IMR-90 (cell line): Measurements from ENCODE around the gene MAP7D1. TPM values are rescaled to one million over a fixed set of nuclear protein-coding genes. Genes with fewer than 3 reads are reported as not detected.

Experiments used
- ATAC-seq: fragments of 200-7000 bp; cut with Tn5 transposase; 2 replicates; pipeline ENCODE4 v1.9.1; 2020; ENCODE audit warnings: low read depth, mild to moderate bottlenecking, moderate library complexity
- BruUV-seq: library from RNA; stranded (reverse); fragments of 400-500 nt; replicated peaks from 2 replicates; lab custom pipeline; 2021; lab: Mats Ljungman, UMichigan
- CTCF ChIA-PET: fragments of 300-600 bp; formaldehyde crosslinking; extraction: SDS; loops from one replicate; lab custom pipeline; 2021; ENCODE audit warnings: antibody characterized with exemption; lab: Yijun Ruan, JAX
- POLR2A ChIA-PET: fragments of 300-600 bp; sonication (Branson Sonifier 250); formaldehyde crosslinking; loops from one replicate; lab custom pipeline; 2022; ENCODE audit warnings: antibody characterized with exemption; ENCODE audit not compliant: unreplicated experiment; lab: Charles Lee
- DNase-seq: peaks from one replicate; pipeline ENCODE4 v3.0.0; 2013
- H2AFZ ChIP-seq: replicated peaks from 2 replicates; pipeline ENCODE3; 2013; ENCODE audit warnings: low read length, mild to moderate bottlenecking; ENCODE audit not compliant: poor library complexity
- H2AK5ac ChIP-seq: 2 replicates; pipeline ENCODE4 v1.6.1; 2013; ENCODE audit warnings: low read depth, low read length, inconsistent platforms
- H2AK9ac ChIP-seq: replicated peaks from 2 replicates; pipeline ENCODE3; 2013; ENCODE audit warnings: mild to moderate bottlenecking, low read depth, low read length, moderate library complexity; ENCODE audit not compliant: poor library complexity
- H2BK120ac ChIP-seq: 2 replicates; pipeline ENCODE4 v1.6.1; 2013; ENCODE audit warnings: low read depth, low read length, inconsistent platforms
- H2BK15ac ChIP-seq: 3 replicates; pipeline ENCODE4 v1.6.1; 2013; ENCODE audit warnings: low read depth, low read length, inconsistent platforms
- H2BK20ac ChIP-seq: 2 replicates; pipeline ENCODE4 v1.6.1; 2013; ENCODE audit warnings: low read depth, mild to moderate bottlenecking, inconsistent platforms, low read length, moderate library complexity
- H2BK5ac ChIP-seq: 2 replicates; pipeline ENCODE4 v1.6.1; 2013; ENCODE audit warnings: mild to moderate bottlenecking, low read depth, low read length, inconsistent platforms; ENCODE audit not compliant: poor library complexity, severe bottlenecking
- H3K14ac ChIP-seq: replicated peaks from 2 replicates; pipeline ENCODE4 v1.6.1; 2013; ENCODE audit warnings: low read depth, low read length, inconsistent platforms
- H3K18ac ChIP-seq: 2 replicates; pipeline ENCODE4 v1.6.1; 2013; ENCODE audit warnings: low read depth, low read length, control low read depth
- H3K23ac ChIP-seq: 2 replicates; pipeline ENCODE4 v1.6.1; 2013; ENCODE audit warnings: low read depth, low read length, inconsistent platforms
- H3K27ac ChIP-seq: 2 replicates; pipeline ENCODE4 v1.5.1; 2013; ENCODE audit warnings: mild to moderate bottlenecking, control low read depth, low read length; ENCODE audit not compliant: insufficient read depth
- H3K27me3 ChIP-seq: 2 replicates; pipeline ENCODE4 v1.6.1; 2013; ENCODE audit warnings: low read length; ENCODE audit not compliant: control insufficient read depth, insufficient read depth
- H3K36me3 ChIP-seq: 2 replicates; pipeline ENCODE4 v1.6.1; 2013; ENCODE audit warnings: low read length, mixed read lengths; ENCODE audit not compliant: control insufficient read depth, insufficient read depth
- H3K4ac ChIP-seq: 2 replicates; pipeline ENCODE4 v1.6.1; 2013; ENCODE audit warnings: low read depth, low read length, inconsistent platforms
- H3K4me1 ChIP-seq: 2 replicates; pipeline ENCODE4 v1.6.1; 2013; ENCODE audit warnings: low read length, mixed read lengths; ENCODE audit not compliant: control insufficient read depth, insufficient read depth
- H3K4me2 ChIP-seq: 2 replicates; pipeline ENCODE4 v1.6.1; 2013; ENCODE audit warnings: low read depth, mild to moderate bottlenecking, control low read depth, low read length, moderate library complexity
- H3K4me3 ChIP-seq: 2 replicates; pipeline ENCODE4 v1.5.1; 2013; ENCODE audit warnings: low read depth, mild to moderate bottlenecking, control low read depth, low read length, moderate library complexity; ENCODE audit not compliant: insufficient read depth
- H3K56ac ChIP-seq: 2 replicates; pipeline ENCODE4 v1.6.1; 2013; ENCODE audit warnings: low read length, inconsistent platforms; ENCODE audit not compliant: insufficient read depth; ENCODE audit errors: extremely low read depth
- H3K79me1 ChIP-seq, 2 experiments: 2 replicates each; pipeline ENCODE4 v1.6.1; 2013; ENCODE audit warnings: low read length in 2 of 2, inconsistent platforms in 1 of 2, low read depth in 1 of 2
- H3K9ac ChIP-seq: 2 replicates; pipeline ENCODE4 v1.6.1; 2013; ENCODE audit warnings: low read depth, low read length, control low read depth
- H3K9me1 ChIP-seq: 2 replicates; pipeline ENCODE4 v1.6.1; 2013; ENCODE audit warnings: low read length, inconsistent platforms; ENCODE audit not compliant: insufficient read depth
- H3K9me3 ChIP-seq: 2 replicates; pipeline ENCODE4 v1.6.1; 2013; ENCODE audit warnings: low read length; ENCODE audit not compliant: control insufficient read depth, insufficient read depth
- H4K20me1 ChIP-seq: 2 replicates; pipeline ENCODE4 v1.6.1; 2013; ENCODE audit warnings: low read length, inconsistent platforms; ENCODE audit not compliant: insufficient read depth
- H4K5ac ChIP-seq: 2 replicates; pipeline ENCODE4 v1.6.1; 2013; ENCODE audit warnings: mild to moderate bottlenecking, low read depth, low read length, control low read depth
- H4K8ac ChIP-seq, 2 experiments: 2 replicates each; pipeline ENCODE4 v1.6.1; 2013; ENCODE audit warnings: low read depth in 2 of 2, low read length in 2 of 2, control low read depth in 1 of 2, inconsistent platforms in 1 of 2
- H4K91ac ChIP-seq: 2 replicates; pipeline ENCODE4 v1.6.1; 2013; ENCODE audit warnings: low read depth, low read length, inconsistent platforms; ENCODE audit not compliant: insufficient read depth
- BHLHE40 ChIP-seq: fragments of 150-350 bp; IDR thresholded peaks from 2 replicates; pipeline ENCODE4 v1.6.1; 2016; ENCODE audit warnings: mild to moderate bottlenecking, low read depth, low read length
- CEBPB ChIP-seq: IDR thresholded peaks from 2 replicates; pipeline ENCODE4 v1.6.1; 2012; ENCODE audit warnings: low read depth, low read length, improper control_type of control experiment
- CHD1 ChIP-seq: IDR thresholded peaks from 2 replicates; pipeline ENCODE4 v1.6.1; 2012; ENCODE audit warnings: low read depth, low read length, improper control_type of control experiment
- MAFK ChIP-seq: IDR thresholded peaks from 2 replicates; pipeline ENCODE4 v1.6.1; 2012; ENCODE audit warnings: low read depth, low read length, improper control_type of control experiment
- MAZ ChIP-seq: IDR thresholded peaks from 2 replicates; pipeline ENCODE4 v1.6.1; 2012; ENCODE audit warnings: low read depth, mild to moderate bottlenecking, low read length, improper control_type of control experiment, moderate library complexity, borderline replicate concordance
- MXI1 ChIP-seq: IDR thresholded peaks from 2 replicates; pipeline ENCODE4 v1.6.1; 2012; ENCODE audit warnings: low read depth, mild to moderate bottlenecking, low read length, moderate library complexity, borderline replicate concordance
- POLR2A ChIP-seq: IDR thresholded peaks from 2 replicates; pipeline ENCODE4 v1.6.1; 2012; ENCODE audit warnings: mild to moderate bottlenecking, low read depth, low read length
- RAD21 ChIP-seq: IDR thresholded peaks from 2 replicates; pipeline ENCODE4 v1.6.1; 2012; ENCODE audit warnings: low read length, improper control_type of control experiment
- RCOR1 ChIP-seq: IDR thresholded peaks from 2 replicates; pipeline ENCODE4 v1.6.1; 2012; ENCODE audit warnings: mild to moderate bottlenecking, low read length, improper control_type of control experiment; ENCODE audit not compliant: insufficient replicate concordance
- RFX5 ChIP-seq: IDR thresholded peaks from 2 replicates; pipeline ENCODE4 v1.8.0; 2012; ENCODE audit warnings: low read depth, mild to moderate bottlenecking, low read length, moderate library complexity
- SMC3 ChIP-seq: fragments of 150-350 bp; IDR thresholded peaks from 2 replicates; pipeline ENCODE4 v1.6.1; 2016; ENCODE audit warnings: low read depth, mild to moderate bottlenecking, antibody characterized with exemption, low read length, moderate library complexity
- WGBS, 2 experiments: methylation state at CpG; one replicate each; pipeline versions ENCODE4 v1.1.5 to v1.1.7; 2013; ENCODE audit warnings: missing lambda C conversion rate in 2 of 2; ENCODE audit not compliant: insufficient read length in 1 of 2; ENCODE audit errors: extremely low coverage in 2 of 2; 5-methylcytosine and 5-hydroxymethylcytosine counted together
- dilution Hi-C: fragments of 300-500 bp; cut with HindIII; formaldehyde crosslinking; loops from one replicate; pipeline ENCODE4 v1.14.3; 2018; ENCODE audit warnings: low sequenced_read_pairs; ENCODE audit not compliant: unreplicated experiment
- in situ Hi-C: fragments of 300-500 bp; cut with MboI; formaldehyde crosslinking; loops from 3 replicates; pipeline ENCODE4 v1.14.3; 2019; ENCODE audit warnings: low sequenced_read_pairs, inconsistent platforms, mixed read lengths
- intact Hi-C: fragments of 100-400 bp; cut with micrococcal nuclease; formaldehyde crosslinking; loops from 2 replicates; pipeline ENCODE4 v1.10.0; 2022
- polyA plus RNA-seq, 3 experiments: library from polyadenylated mRNA; depleted of rRNA; stranded (reverse); fragments of >200 nt; gene quantifications; 2 replicates each; pipeline ENCODE4 v1.2.3, GENCODE V29; 2012; ENCODE audit warnings: low replicate concordance in 1 of 3
- total RNA-seq: library from RNA; depleted of rRNA; stranded (reverse); fragments of >200 nt; gene quantifications from 2 replicates; pipeline ENCODE4 v1.2.3, GENCODE V29; 2012
- TF ChIP-seq, protein P1 (sequence below): fragments of 150-350 bp; IDR thresholded peaks from 2 replicates; pipeline ENCODE4 v1.6.1; 2016; ENCODE audit warnings: low read depth, mild to moderate bottlenecking, low read length, moderate library complexity, borderline replicate concordance
- TF ChIP-seq, protein P2 (sequence below): fragments of 150-350 bp; IDR thresholded peaks from 2 replicates; pipeline ENCODE4 v1.6.1; 2017; ENCODE audit warnings: mild to moderate bottlenecking, antibody characterized with exemption, low read length, low read depth
- TF ChIP-seq, protein P3 (sequence below): conservative IDR thresholded peaks from 2 replicates; pipeline ENCODE4 v1.5.1; 2012; ENCODE audit warnings: mild to moderate bottlenecking, low read depth, low read length, improper control_type of control experiment

Gene MAP7D1
- total and polyA plus RNA-seq, 2 of the 4 experiments (the other 2 are of a cell fraction) = 32.3 to 81.9 TPM

DNA sequence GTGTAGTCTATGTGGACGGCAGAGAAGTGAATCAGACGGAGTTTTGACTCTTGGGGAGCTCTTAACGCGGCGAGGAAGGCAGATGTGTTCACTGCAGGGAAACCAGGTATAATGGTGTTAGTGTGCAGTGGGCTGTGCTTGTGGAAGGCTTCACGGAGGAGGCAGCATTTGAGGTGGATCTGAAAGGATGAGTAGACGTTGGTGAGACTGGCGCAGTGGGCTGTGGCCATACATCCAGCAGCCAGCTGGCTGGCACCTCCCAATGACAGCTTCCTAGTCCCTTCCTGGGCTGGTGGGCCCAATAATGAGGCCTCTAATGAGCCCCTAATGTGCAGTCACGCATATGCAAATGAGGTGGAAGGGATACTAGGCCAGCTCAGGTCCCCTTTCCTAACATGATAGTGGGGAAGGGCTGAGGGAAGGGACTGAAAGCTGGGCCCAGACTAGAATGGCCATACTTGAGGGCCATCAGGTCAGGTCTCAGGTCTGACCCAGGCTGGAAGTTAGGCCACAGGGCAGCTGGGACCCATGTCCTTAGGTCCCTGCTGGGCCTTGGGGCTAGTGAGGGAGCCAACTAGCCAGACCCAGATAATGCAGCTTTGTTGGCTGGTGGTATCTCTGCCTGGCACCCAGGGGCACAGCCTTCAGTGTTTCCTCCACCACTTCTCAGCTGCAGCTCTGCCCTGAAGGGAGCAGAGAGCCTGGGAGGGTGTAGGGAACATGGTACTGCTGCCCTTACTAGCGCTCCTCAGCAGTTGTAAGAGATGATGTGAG lies 3.8 kb downstream of the MAP7D1 start:
- peak overlapping the region; percentile 91 for H2AK9ac ChIP-seq
- intact Hi-C loops = loop anchor here (5.0 kb wide), 1 partner anchor 42 kb away; no protein-coding TSS in a partner anchor
- in situ Hi-C loops = no loop called here
- H3K9ac ChIP-seq = peak overlapping the region; percentile 79; the same call in 1 of the 2 replicates
- H2BK15ac ChIP-seq = no peak overlapping the region
- peaks cover 83% of the 10 kb centered on the region for H4K20me1 ChIP-seq
- peak overlapping the region; percentile 73 for H3K4ac ChIP-seq
- ChIA-PET POLR2A (no interaction called here), CTCF (interaction anchor here (0.8 to 1.9 kb wide), 2 partner anchors 10 kb away, joined by 3 to 9 read pairs; partner anchors contain the start of gene TRAPPC3)
- no peak overlapping the region for H2BK20ac ChIP-seq
- H3K4me1 ChIP-seq = peaks cover 26% of the 10 kb centered on the region
- H3K4me2 ChIP-seq = peak overlapping the region; percentile 81; the same call in 1 of the 2 replicates
- peak overlapping the region; percentile 67 to 74; a peak in 2 of 4 replicates for H4K8ac ChIP-seq
- no peak overlapping the region for H2AFZ ChIP-seq
- BruUV-seq = no TSS peak
- no peak overlapping the region for H4K5ac ChIP-seq
- H3K27ac ChIP-seq = peak overlapping the region; percentile 89; the same call in 1 of the 2 replicates
- H2BK5ac ChIP-seq = peak overlapping the region; percentile 54
- H2BK120ac ChIP-seq = no peak overlapping the region
- H2AK5ac ChIP-seq = peak overlapping the region; percentile 43; the same call in 1 of the 2 replicates
- peaks cover 6 to 54% of the 10 kb centered on the region in 2 experiments; a peak in 3 of 4 replicates for H3K79me1 ChIP-seq
- no peak overlapping the region for H3K4me3 ChIP-seq
- TF ChIP-seq POLR2A (no peak), RFX5 (no peak), BHLHE40 (no peak), RAD21 (no peak), MAZ (no peak), SMC3 (no peak), MAFK (no peak), CEBPB (no peak), CHD1 (no peak), RCOR1 (no peak), MXI1 (no peak)
- TF ChIP-seq, protein P1, sequence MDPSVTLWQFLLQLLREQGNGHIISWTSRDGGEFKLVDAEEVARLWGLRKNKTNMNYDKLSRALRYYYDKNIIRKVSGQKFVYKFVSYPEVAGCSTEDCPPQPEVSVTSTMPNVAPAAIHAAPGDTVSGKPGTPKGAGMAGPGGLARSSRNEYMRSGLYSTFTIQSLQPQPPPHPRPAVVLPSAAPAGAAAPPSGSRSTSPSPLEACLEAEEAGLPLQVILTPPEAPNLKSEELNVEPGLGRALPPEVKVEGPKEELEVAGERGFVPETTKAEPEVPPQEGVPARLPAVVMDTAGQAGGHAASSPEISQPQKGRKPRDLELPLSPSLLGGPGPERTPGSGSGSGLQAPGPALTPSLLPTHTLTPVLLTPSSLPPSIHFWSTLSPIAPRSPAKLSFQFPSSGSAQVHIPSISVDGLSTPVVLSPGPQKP = no peak
- TF ChIP-seq, protein P2, sequence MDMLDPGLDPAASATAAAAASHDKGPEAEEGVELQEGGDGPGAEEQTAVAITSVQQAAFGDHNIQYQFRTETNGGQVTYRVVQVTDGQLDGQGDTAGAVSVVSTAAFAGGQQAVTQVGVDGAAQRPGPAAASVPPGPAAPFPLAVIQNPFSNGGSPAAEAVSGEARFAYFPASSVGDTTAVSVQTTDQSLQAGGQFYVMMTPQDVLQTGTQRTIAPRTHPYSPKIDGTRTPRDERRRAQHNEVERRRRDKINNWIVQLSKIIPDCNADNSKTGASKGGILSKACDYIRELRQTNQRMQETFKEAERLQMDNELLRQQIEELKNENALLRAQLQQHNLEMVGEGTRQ = no peak
- TF ChIP-seq, protein P3, sequence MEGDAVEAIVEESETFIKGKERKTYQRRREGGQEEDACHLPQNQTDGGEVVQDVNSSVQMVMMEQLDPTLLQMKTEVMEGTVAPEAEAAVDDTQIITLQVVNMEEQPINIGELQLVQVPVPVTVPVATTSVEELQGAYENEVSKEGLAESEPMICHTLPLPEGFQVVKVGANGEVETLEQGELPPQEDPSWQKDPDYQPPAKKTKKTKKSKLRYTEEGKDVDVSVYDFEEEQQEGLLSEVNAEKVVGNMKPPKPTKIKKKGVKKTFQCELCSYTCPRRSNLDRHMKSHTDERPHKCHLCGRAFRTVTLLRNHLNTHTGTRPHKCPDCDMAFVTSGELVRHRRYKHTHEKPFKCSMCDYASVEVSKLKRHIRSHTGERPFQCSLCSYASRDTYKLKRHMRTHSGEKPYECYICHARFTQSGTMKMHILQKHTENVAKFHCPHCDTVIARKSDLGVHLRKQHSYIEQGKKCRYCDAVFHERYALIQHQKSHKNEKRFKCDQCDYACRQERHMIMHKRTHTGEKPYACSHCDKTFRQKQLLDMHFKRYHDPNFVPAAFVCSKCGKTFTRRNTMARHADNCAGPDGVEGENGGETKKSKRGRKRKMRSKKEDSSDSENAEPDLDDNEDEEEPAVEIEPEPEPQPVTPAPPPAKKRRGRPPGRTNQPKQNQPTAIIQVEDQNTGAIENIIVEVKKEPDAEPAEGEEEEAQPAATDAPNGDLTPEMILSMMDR = no peak
- H3K23ac ChIP-seq = peak overlapping the region; percentile 83
- H3K18ac ChIP-seq = no peak overlapping the region
- no peak for DNase-seq
- peak overlapping the region; percentile 74 for H3K14ac ChIP-seq
- WGBS, 2 experiments = 92% methylated on average over 7 of the region's 10 CpGs; no CpG with 5 or more reads in 1 of the 2 experiments
- peaks cover 20% of the 10 kb centered on the region for H3K9me1 ChIP-seq
- H4K91ac ChIP-seq = no peak overlapping the region
- no peaks in the 10 kb centered on the region for H3K27me3 ChIP-seq
- no peaks in the 10 kb centered on the region for H3K9me3 ChIP-seq
- peaks cover 15% of the 10 kb centered on the region for H3K36me3 ChIP-seq
- dilution Hi-C loops = no loop called here
- no peak overlapping the region for H3K56ac ChIP-seq
- no peak for ATAC-seq
